DMS53 (cell line): ENCODE measurements around the gene LUC7L2.
A peak's percentile ranks its signal among the peaks of the same experiment; 100 is the strongest.
"Not testable (repeated sequence)": the region's sequence is repeated elsewhere in the genome, so short reads cannot be mapped to it uniquely, and the experiment has no call there.

Experiments used
- DNase-seq: peaks from one replicate; lab custom pipeline; 2025; lab: John Stamatoyannopoulos, UW

LUC7L2 gene

DNA sequence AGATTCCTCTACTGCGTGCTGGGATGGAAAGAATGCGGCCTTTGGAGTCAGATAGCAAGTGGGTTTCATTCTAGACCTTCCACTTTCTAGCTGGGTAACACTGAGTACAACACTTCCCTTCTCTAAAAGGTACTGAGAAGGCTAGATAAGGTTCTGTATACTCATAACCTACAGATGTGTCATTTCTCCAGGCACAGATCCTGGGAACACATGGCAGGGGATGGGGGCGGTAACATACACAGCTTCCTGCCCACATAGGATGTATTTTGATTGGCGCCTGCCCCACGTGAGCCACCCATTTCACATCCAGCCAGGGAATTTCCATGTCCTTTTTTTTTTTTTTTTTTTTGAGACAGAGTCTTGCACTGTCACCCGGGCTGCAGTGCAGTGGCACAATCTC lies 91.9 kb downstream of the LUC7L2 start:
- DNase-seq, result peak; percentile 25

- DNase-seq, result no peak
Measured at GRCh38 chr7:139452958-139453672, 93.4 kb downstream of the LUC7L2 start.

GRCh38 chr7:139453673-139454321 lies 94.1 kb downstream of the LUC7L2 start:
- no peak for DNase-seq

- DNase-seq, result no peak
Measured at GRCh38 chr7:139455789-139456188, 96.1 kb downstream of the LUC7L2 start.

DNA sequence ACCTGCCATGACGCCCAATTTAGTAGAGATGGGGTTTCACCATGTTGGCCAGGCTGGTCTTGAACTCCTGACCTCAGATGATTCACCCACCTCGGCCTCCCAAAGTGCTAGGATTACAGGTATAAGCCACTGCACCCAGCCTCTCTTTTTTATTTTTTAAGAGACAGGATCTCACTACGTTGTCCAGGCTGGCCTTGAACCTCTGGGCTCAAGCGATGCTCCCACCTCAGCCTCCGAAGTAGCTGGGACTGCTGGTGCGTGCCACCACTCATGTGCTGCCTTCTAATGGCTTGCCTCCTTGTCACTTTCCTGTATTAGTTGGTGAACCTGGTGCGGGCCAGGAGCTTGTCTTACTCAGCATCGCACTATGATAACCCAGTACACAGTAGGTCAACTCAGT lies 96.8 kb downstream of the LUC7L2 start:
- no peak for DNase-seq

DNA sequence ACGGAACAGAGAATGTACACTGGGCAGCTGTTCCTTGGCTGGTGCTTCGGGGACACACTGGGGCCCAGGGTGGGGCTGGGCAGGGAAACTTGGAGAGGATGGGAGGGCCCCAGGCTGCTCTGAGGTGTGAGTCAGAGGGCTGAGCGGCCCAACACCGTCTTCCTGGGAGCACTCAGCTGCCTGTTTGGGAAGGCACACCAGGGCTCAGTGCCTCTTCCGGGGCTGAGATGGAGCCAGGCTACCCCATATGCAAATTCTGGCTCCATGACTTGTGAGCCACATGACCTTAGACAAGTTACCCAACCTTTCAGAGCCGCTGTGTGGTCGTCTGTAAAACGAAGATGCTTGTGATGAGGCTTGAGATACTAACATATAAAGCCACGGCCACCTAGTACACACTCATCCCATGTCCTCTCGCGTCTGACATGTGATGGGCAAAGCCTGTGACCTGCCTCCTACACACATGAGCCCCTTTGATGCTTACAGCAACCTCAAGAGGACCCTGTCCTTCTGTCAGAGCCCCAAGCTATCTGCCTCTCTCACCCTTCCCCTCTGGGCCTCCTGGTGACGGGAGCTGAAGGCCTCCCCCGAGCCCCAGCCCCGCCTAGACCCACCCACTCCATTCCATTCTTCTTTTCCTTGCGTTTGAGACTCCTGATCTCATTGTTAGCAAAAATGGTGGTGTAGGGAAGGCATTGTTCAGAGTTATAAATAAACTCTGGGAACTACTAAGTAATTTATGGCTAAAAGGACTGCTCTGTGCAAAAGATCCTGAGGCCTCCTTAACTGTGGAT lies 97.7 kb downstream of the LUC7L2 start:
- no peak for DNase-seq

- not testable (repeated sequence) for DNase-seq
Measured at GRCh38 chr7:139463421-139463820, 103.7 kb downstream of the LUC7L2 start.

GRCh38 chr7:139464511-139464910 lies 104.8 kb downstream of the LUC7L2 start:
- not testable (repeated sequence) for DNase-seq

- DNase-seq, result not testable (repeated sequence)
Measured at GRCh38 chr7:139465072-139465471, 105.4 kb downstream of the LUC7L2 start.

DNA sequence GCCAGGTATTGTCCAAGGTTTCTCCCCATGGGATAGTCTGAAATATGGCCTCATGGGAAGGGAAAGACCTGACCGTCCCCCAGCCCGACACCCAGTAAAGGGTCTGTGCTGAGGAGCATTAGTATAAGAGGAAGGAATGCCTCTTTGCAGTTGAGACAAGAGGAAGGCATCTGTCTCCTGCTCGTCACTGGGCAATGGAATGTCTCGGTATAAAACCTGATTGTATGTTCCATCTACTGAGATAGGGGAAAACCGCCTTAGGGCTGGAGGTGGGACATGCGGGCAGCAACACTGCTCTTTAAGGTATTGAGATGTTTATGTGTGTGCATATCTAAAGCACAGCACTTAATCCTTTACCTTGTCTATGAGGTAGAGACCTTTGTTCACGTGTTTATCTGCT lies 108.0 kb downstream of the LUC7L2 start:
- DNase-seq, result not testable (repeated sequence)

- not testable (repeated sequence) for DNase-seq
Measured at GRCh38 chr7:139468281-139468680, 108.6 kb downstream of the LUC7L2 start.

- peak; percentile 34 for DNase-seq
Measured at GRCh38 chr7:139471740-139472353, 112.2 kb downstream of the LUC7L2 start.
